H9 (cell line): ENCODE data around the gene MDFIC. TPM values are rescaled to one million over a fixed set of nuclear protein-coding genes. Genes with fewer than 3 reads are reported as not detected.

Experiments
- DNase-seq: peaks from one replicate; pipeline ENCODE4 v3.0.0-alpha.2; 2017
- H2AFZ ChIP-seq: one replicate; pipeline ENCODE4 v1.6.1; 2013; ENCODE audit warnings: mild to moderate bottlenecking, low read length, control low read depth, moderate library complexity
- H2AK5ac ChIP-seq: 2 replicates; pipeline ENCODE4 v1.6.1; 2013; ENCODE audit warnings: low read length, control low read depth, mixed read lengths; ENCODE audit not compliant: insufficient read length
- H2BK120ac ChIP-seq: one replicate; pipeline ENCODE4 v1.6.1; 2013; ENCODE audit warnings: low read depth, mild to moderate bottlenecking, low read length, control low read depth, inconsistent platforms; ENCODE audit not compliant: poor library complexity, severe bottlenecking
- H2BK12ac ChIP-seq: 2 replicates; pipeline ENCODE4 v1.6.1; 2013; ENCODE audit warnings: low read length, control low read depth, mixed read lengths, low read depth; ENCODE audit not compliant: insufficient read length
- H2BK15ac ChIP-seq: 2 replicates; pipeline ENCODE4 v1.6.1; 2013; ENCODE audit warnings: low read depth, low read length, control low read depth
- H2BK20ac ChIP-seq: one replicate; pipeline ENCODE4 v1.6.1; 2013; ENCODE audit warnings: low read depth, mild to moderate bottlenecking, low read length, control low read depth, inconsistent platforms; ENCODE audit not compliant: poor library complexity, severe bottlenecking
- H2BK5ac ChIP-seq: 2 replicates; pipeline ENCODE4 v1.6.1; 2013; ENCODE audit warnings: low read length, control low read depth, mixed read lengths; ENCODE audit not compliant: insufficient read length
- H3K14ac ChIP-seq: 2 replicates; pipeline ENCODE4 v1.6.1; 2013; ENCODE audit warnings: low read length, control low read depth; ENCODE audit not compliant: insufficient read depth
- H3K18ac ChIP-seq: 2 replicates; pipeline ENCODE4 v1.6.1; 2013; ENCODE audit warnings: low read depth, mild to moderate bottlenecking, mixed read lengths, low read length, control low read depth; ENCODE audit not compliant: insufficient read length
- H3K23ac ChIP-seq: 2 replicates; pipeline ENCODE4 v1.6.1; 2013; ENCODE audit warnings: low read length, control low read depth, mixed read lengths, low read depth; ENCODE audit not compliant: insufficient read length
- H3K23me2 ChIP-seq: 2 replicates; pipeline ENCODE4 v1.6.1; 2013; ENCODE audit warnings: low read depth, mild to moderate bottlenecking, mixed read lengths, low read length, control low read depth; ENCODE audit not compliant: insufficient read length, poor library complexity, severe bottlenecking
- H3K27ac ChIP-seq: 2 replicates; pipeline ENCODE4 v1.5.1; 2013; ENCODE audit warnings: low read length, control low read depth, mixed read lengths, low read depth; ENCODE audit not compliant: insufficient read length
- H3K27me3 ChIP-seq: 2 replicates; pipeline ENCODE4 v1.6.1; 2013; ENCODE audit warnings: low read length, control low read depth, inconsistent platforms; ENCODE audit not compliant: insufficient read depth
- H3K4ac ChIP-seq: 2 replicates; pipeline ENCODE4 v1.6.1; 2013; ENCODE audit warnings: low read depth, mild to moderate bottlenecking, control low read depth, inconsistent platforms, low read length, moderate library complexity
- H3K4me1 ChIP-seq: 2 replicates; pipeline ENCODE4 v1.6.1; 2013; ENCODE audit warnings: low read length, control low read depth, inconsistent platforms; ENCODE audit not compliant: insufficient read depth
- H3K4me2 ChIP-seq: 2 replicates; pipeline ENCODE4 v1.6.1; 2013; ENCODE audit warnings: low read length, control low read depth, mixed read lengths; ENCODE audit not compliant: insufficient read length, insufficient read depth
- H3K56ac ChIP-seq: 2 replicates; pipeline ENCODE4 v1.6.1; 2013; ENCODE audit warnings: low read depth, mild to moderate bottlenecking, mixed read lengths, low read length, control low read depth; ENCODE audit not compliant: insufficient read length
- H3K79me1 ChIP-seq: 2 replicates; pipeline ENCODE4 v1.6.1; 2013; ENCODE audit warnings: low read depth, mild to moderate bottlenecking, moderate library complexity, low read length, control low read depth, inconsistent platforms; ENCODE audit not compliant: insufficient read depth, poor library complexity, severe bottlenecking
- H3K79me2 ChIP-seq: 2 replicates; pipeline ENCODE4 v1.6.1; 2013; ENCODE audit warnings: low read length, control low read depth, inconsistent platforms; ENCODE audit not compliant: insufficient read depth
- H3K9ac ChIP-seq: 2 replicates; pipeline ENCODE4 v1.6.1; 2013; ENCODE audit warnings: low read length, control low read depth, mixed read lengths; ENCODE audit not compliant: insufficient read length; ENCODE audit errors: extremely low read depth
- H3K9me3 ChIP-seq: one replicate; pipeline ENCODE4 v1.6.1; 2013; ENCODE audit warnings: low read depth, low read length, inconsistent platforms; ENCODE audit not compliant: control insufficient read depth
- H3T11ph ChIP-seq: one replicate; pipeline ENCODE4 v1.6.1; 2013; ENCODE audit warnings: mild to moderate bottlenecking, low read length, control low read depth, inconsistent platforms
- H4K20me1 ChIP-seq: one replicate; pipeline ENCODE4 v1.6.1; 2013; ENCODE audit not compliant: control insufficient read depth, insufficient read length, insufficient read depth
- H4K5ac ChIP-seq: 2 replicates; pipeline ENCODE4 v1.6.1; 2013; ENCODE audit warnings: low read depth, mild to moderate bottlenecking, mixed read lengths, low read length, control low read depth; ENCODE audit not compliant: insufficient read length
- H4K8ac ChIP-seq: replicated peaks from 2 replicates; pipeline ENCODE4 v1.6.1; 2013; ENCODE audit warnings: low read length, control low read depth, mixed read lengths, low read depth; ENCODE audit not compliant: insufficient read length
- H4K91ac ChIP-seq: 2 replicates; pipeline ENCODE4 v1.6.1; 2013; ENCODE audit warnings: low read depth, mild to moderate bottlenecking, moderate library complexity, mixed read lengths, low read length, control low read depth; ENCODE audit not compliant: insufficient read length
- H3K27ac Mint-ChIP-seq, 3 experiments: 2 replicates in 2 of 3; 3 replicates in 1 of 3; pipeline ENCODE4 v1.8.0; 2020 to 2021; ENCODE audit warnings: mixed read lengths in 3 of 3, mild to moderate bottlenecking in 1 of 3, moderate library complexity in 1 of 3
- H3K27me3 Mint-ChIP-seq: 2 replicates; pipeline ENCODE4 v1.8.0; 2021; ENCODE audit warnings: low read depth, mild to moderate bottlenecking, moderate library complexity, mixed read lengths
- H3K36me3 Mint-ChIP-seq, 3 experiments: 2 replicates in 2 of 3; 3 replicates in 1 of 3; pipeline ENCODE4 v1.8.0; 2020 to 2021; ENCODE audit warnings: low read depth in 3 of 3, mixed read lengths in 3 of 3; ENCODE audit not compliant: insufficient read depth in 1 of 3
- H3K4me1 Mint-ChIP-seq, 2 experiments: 2 replicates each; pipeline ENCODE4 v1.8.0; 2020; ENCODE audit warnings: mixed read lengths in 2 of 2
- H3K4me3 Mint-ChIP-seq, 2 experiments: 2 replicates in 1 of 2; 3 replicates in 1 of 2; pipeline ENCODE4 v1.8.0; 2020 to 2021; ENCODE audit warnings: mild to moderate bottlenecking in 2 of 2, mixed read lengths in 2 of 2, moderate library complexity in 1 of 2
- H3K9me3 Mint-ChIP-seq, 2 experiments: 2 replicates in 1 of 2; 3 replicates in 1 of 2; pipeline ENCODE4 v1.8.0; 2020; ENCODE audit warnings: mild to moderate bottlenecking in 2 of 2, mixed read lengths in 2 of 2, moderate library complexity in 1 of 2
- WGBS: extraction: QIAGEN DNeasy Blood & Tissue Kit; methylation state at CpG from one replicate; pipeline ENCODE4 v1.1.7; 2013; ENCODE audit warnings: missing lambda C conversion rate, low lambda C conversion rate, mixed read lengths; ENCODE audit not compliant: insufficient read length; ENCODE audit errors: extremely low coverage; 5-methylcytosine and 5-hydroxymethylcytosine counted together
- total RNA-seq: library from RNA; stranded (reverse); gene quantifications from 2 replicates; pipeline ENCODE4 v1.2.1, GENCODE V29; 2021
- TF ChIP-seq, protein P1 (sequence below): fragments of 200-600 bp; sonication (generic); conservative IDR thresholded peaks from 3 replicates; pipeline ENCODE4 v1.8.0; 2021; ENCODE audit warnings: antibody characterized with exemption, mild to moderate bottlenecking

The MDFIC gene
- total RNA-seq, 1 experiment from 2014 or later, result 2.0 TPM

DNA sequence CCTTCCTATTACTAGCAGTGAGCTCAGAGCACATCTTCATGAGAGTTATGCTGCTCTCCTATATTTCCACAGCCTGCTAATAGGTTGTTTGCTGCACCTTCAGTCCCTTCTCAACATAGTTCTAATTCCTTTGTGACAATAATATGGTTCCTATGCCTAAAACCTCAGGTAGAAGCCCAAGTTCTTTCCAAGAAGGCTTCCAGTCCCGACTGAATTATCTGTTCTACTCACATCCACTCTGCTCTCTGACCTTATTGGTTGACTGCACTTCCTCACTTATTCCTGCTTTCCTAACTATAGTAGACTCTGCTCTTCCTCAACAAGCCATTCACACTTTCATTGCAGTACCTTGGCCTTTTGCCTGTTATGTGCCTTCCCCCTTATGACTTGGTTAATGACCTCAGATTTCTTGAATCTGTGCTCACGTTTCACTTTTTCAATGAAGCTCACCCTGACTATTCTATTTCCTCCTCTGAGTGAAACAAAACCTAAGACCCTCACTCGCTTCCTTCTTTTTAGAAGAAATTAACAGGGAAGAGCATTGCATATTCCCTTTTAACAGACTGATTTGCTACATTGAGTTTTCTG, 132.7 kb downstream of the MDFIC start:
- Histone ChIP-seq H3K79me1 (no peaks in the 10 kb centered on the region), H4K8ac (no peak overlapping the region), H3K9ac (no peak overlapping the region), H2BK15ac (no peak overlapping the region), H3K56ac (no peak overlapping the region), H4K5ac (no peak overlapping the region), H2BK120ac (no peak overlapping the region), H3K4me2 (no peak overlapping the region), H3K23me2 (no peaks in the 10 kb centered on the region), H3K14ac (no peak overlapping the region), H3T11ph (no peak overlapping the region), H2BK20ac (no peak overlapping the region), H4K20me1 (no peaks in the 10 kb centered on the region), H3K27ac (no peak overlapping the region), H2AFZ (no peak overlapping the region), H2BK12ac (no peak overlapping the region), H2AK5ac (no peak overlapping the region), H3K4me1 (no peaks in the 10 kb centered on the region), H3K79me2 (no peaks in the 10 kb centered on the region), H2BK5ac (no peak overlapping the region), H4K91ac (no peak overlapping the region), H3K18ac (no peak overlapping the region), H3K4ac (no peak overlapping the region), H3K23ac (no peak overlapping the region), H3K27me3 (no peaks in the 10 kb centered on the region), H3K9me3 (no peaks in the 10 kb centered on the region)
- H3K36me3 Mint-ChIP-seq, result no peaks in the 10 kb centered on the region
- TF ChIP-seq, protein P1, sequence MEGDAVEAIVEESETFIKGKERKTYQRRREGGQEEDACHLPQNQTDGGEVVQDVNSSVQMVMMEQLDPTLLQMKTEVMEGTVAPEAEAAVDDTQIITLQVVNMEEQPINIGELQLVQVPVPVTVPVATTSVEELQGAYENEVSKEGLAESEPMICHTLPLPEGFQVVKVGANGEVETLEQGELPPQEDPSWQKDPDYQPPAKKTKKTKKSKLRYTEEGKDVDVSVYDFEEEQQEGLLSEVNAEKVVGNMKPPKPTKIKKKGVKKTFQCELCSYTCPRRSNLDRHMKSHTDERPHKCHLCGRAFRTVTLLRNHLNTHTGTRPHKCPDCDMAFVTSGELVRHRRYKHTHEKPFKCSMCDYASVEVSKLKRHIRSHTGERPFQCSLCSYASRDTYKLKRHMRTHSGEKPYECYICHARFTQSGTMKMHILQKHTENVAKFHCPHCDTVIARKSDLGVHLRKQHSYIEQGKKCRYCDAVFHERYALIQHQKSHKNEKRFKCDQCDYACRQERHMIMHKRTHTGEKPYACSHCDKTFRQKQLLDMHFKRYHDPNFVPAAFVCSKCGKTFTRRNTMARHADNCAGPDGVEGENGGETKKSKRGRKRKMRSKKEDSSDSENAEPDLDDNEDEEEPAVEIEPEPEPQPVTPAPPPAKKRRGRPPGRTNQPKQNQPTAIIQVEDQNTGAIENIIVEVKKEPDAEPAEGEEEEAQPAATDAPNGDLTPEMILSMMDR, result no peak
- H3K4me3 Mint-ChIP-seq, result no peak overlapping the region
- H3K27ac Mint-ChIP-seq, result no peak overlapping the region
- H3K4me1 Mint-ChIP-seq, result peaks cover 3 to 4% of the 10 kb centered on the region in 2 experiments; a peak in 2 of 4 replicates
- H3K9me3 Mint-ChIP-seq, result no peaks in the 10 kb centered on the region; a peak in 1 of 5 replicates
- H3K27me3 Mint-ChIP-seq, result no peaks in the 10 kb centered on the region
- no peak for DNase-seq
- no CpG with 5 or more reads among the region's 3 CpGs for WGBS
